Kidney epithelial cell (primary cell): ENCODE results near the gene UCKL1. TPM values are rescaled to one million over a fixed set of nuclear protein-coding genes. Genes with fewer than 3 reads are reported as not detected.

Experiments used
- DNase-seq: peaks from one replicate; pipeline ENCODE4 v3.0.0-alpha.2; 2010; ENCODE audit warnings: low read depth
- H3K27me3 ChIP-seq: 2 replicates; pipeline ENCODE4 v1.6.0; 2011; ENCODE audit warnings: low read length; ENCODE audit not compliant: control insufficient read depth, insufficient read depth
- H3K36me3 ChIP-seq: 2 replicates; pipeline ENCODE4 v1.5.1; 2011; ENCODE audit warnings: low read length; ENCODE audit not compliant: control insufficient read depth, insufficient read depth
- H3K4me3 ChIP-seq: 2 replicates; pipeline ENCODE4 v1.5.1; 2011; ENCODE audit warnings: low read depth, mild to moderate bottlenecking, control low read depth, low read length
- total RNA-seq: library from RNA; depleted of rRNA; stranded (reverse); fragments of >200 nt; gene quantifications from 2 replicates; pipeline ENCODE4 v1.2.3, GENCODE V29; 2015
- TF ChIP-seq, protein P1 (sequence below): IDR thresholded peaks from 2 replicates; pipeline ENCODE4 v1.5.1; 2011; ENCODE audit warnings: mild to moderate bottlenecking, moderate library complexity, low read length, control low read depth, inconsistent platforms; ENCODE audit not compliant: insufficient read depth, poor library complexity, severe bottlenecking

The UCKL1 gene
- total RNA-seq, 1 donor from 2014 or later: 19.6 TPM

DNA sequence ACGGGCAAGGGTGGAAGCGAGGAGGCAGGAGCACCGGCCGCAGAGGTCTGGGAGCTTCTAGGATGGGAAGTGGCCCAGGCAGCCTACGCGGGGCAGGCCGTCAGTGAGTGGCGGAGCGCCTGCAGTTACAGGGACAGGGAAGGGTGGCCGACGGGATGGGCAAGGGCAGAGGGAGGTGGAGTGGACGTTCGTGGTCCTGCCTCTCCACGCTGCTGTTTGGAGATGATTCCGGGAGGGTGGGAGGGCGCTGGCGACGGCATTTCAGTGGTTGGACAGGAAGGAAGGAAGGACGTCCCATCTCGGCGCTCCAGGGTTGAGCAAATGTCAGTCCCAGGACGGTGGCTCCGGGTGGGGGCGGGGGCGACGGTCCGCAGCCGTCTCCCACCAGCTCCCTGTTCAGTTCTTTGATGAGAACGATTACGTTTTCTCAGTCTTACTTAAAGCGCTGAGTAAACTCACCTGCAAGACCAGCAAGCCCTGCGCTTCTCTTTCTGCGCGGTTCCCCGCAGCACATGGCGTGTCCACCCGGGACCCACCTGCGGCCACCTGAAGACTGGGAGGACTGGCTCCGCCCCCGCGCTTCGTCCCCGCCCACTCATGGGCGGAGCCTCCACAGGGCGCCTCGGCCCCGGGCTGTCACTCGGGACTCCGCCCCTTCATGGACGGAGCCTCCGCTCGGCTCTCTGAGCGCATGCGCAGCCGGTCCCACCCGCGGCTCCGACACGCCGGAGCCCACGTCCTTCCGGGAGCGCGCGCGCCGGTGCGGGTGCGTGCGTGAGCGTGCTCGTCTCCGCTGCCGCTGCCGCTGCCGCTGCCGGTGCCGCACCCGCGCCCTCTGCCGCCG is 61.6 kb downstream of the UCKL1 start, which contains the start of gene DNAJC5:
Gene DNAJC5 (plus strand): TSS at position 769 of the 844 bp plus-strand sequence. CDS start 33,220 bp downstream, outside the sequence.
- DNase-seq: no peak
- TF ChIP-seq, protein P1, sequence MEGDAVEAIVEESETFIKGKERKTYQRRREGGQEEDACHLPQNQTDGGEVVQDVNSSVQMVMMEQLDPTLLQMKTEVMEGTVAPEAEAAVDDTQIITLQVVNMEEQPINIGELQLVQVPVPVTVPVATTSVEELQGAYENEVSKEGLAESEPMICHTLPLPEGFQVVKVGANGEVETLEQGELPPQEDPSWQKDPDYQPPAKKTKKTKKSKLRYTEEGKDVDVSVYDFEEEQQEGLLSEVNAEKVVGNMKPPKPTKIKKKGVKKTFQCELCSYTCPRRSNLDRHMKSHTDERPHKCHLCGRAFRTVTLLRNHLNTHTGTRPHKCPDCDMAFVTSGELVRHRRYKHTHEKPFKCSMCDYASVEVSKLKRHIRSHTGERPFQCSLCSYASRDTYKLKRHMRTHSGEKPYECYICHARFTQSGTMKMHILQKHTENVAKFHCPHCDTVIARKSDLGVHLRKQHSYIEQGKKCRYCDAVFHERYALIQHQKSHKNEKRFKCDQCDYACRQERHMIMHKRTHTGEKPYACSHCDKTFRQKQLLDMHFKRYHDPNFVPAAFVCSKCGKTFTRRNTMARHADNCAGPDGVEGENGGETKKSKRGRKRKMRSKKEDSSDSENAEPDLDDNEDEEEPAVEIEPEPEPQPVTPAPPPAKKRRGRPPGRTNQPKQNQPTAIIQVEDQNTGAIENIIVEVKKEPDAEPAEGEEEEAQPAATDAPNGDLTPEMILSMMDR: no peak
- Histone ChIP-seq H3K27me3 (no peaks in the 10 kb centered on the region), H3K36me3 (peaks cover 3% of the 10 kb centered on the region), H3K4me3 (peak within 1 kb of the TSS; percentile 63)

DNA sequence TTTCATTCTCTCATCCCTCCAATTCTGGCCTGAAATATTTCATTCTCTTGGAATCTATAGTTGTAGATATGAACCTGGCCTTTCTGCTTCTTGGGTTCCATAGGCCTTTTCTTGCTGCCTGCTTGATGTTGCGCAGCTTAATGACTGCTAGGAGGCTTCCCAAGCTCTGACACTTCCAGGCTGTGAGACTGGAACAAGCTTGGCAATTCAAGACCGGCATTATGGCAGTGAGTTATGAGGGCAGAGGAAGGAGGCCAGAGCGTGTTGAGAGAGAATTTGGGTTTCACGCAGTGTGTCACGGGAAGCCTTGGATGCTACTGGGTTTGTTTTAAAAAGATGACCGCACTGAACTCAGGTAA is 62.2 kb downstream of the UCKL1 start:
- Histone ChIP-seq H3K36me3 (peaks cover 4% of the 10 kb centered on the region), H3K4me3 (peak overlapping the region; percentile 63), H3K27me3 (no peaks in the 10 kb centered on the region)
- DNase-seq: no peak
- TF ChIP-seq, protein P1: no peak

DNA sequence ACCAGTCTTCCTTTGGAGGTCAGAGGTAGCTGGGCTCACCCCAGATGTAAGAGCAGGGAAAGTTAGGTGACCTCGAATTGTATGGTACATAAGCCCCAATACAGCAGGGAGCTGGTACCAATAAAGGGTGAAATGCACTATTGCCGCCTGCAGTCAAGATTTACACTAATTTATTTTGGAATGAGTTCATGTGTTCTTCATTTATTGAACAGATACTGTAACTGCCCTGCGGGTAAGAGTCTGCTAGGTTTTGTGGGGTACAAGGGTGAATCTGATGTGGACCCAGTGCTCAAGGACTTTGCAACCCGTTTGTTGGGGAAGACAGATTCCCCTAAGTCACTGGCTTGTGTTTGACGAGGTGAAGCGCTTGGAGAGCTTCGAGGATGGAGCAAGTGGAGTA is 63.8 kb downstream of the UCKL1 start:
- TF ChIP-seq, protein P1: no peak
- no peaks in the 10 kb centered on the region for H3K27me3 ChIP-seq
- peaks cover 4% of the 10 kb centered on the region for H3K36me3 ChIP-seq
- no peak overlapping the region for H3K4me3 ChIP-seq
- DNase-seq: no peak

DNA sequence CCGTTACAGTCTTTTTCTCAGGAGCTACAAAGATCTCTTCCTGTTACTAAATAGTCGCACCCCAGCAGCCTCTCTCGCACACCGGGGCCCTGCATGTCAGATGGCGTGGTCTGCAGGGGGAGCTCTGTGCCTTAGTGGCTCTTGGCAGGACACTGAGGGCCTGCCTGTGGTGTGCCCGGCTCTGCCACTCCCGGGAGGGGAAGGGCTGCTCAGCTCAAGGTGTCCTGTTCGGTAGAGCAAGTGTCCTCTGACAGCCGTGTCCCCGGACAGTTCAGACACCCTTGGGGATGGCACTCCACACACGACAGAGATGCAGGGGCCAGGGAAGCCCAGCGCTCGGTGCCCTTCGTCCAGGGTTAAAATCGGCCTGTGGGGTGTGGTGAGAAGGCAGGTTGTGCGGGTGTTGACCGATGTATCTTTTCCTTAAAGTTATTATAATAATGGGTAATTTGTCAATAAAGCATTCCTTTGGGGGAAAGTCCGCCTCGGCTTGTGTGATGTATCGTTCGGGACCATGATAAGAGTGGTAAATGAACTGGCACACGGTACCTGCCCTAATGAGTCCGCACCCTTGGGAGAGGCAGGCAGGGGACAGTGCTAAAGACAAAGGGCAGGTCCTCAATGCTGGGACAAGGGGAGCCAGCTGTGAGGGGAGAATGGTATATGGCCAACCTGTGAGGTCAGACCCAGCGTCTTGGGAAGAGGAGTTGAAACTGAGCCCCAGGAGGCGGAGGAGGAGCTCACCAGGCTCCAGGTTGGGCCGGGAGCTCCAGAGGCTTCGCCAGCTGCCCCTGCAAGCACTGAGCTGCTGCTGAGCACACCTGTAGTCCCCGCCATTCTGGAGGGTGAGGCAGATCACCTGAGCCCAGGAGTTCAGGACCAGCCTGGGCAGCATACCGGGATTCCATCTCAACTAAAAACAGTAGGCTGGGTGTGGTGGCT is 64.9 kb downstream of the UCKL1 start:
- DNase-seq: no peak
- H3K36me3 ChIP-seq: peaks cover 4% of the 10 kb centered on the region
- no peak overlapping the region for H3K4me3 ChIP-seq
- TF ChIP-seq, protein P1: no peak
- H3K27me3 ChIP-seq: no peaks in the 10 kb centered on the region

DNA sequence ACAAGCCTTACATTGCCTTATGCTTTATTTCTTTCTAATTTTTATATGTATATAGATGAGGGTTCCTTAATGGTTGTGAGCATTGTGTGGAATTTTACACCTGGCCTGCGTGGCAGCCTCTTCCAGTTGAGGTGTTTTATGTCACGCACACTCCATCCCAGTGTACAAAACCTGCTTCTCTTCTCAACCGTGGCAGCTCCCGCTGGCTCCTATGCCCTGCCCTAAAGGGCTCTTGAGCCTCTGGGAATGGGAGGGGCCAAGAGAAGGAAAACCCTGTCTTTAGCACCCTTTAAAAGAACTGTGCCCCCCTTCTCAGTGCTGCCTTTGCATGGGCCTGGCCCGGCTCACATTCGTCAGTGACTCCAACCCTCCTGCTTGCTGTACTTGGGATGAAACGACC is 65.6 kb downstream of the UCKL1 start:
- no peak overlapping the region for H3K4me3 ChIP-seq
- no peak for DNase-seq
- TF ChIP-seq, protein P1: no peak
- peaks cover 4% of the 10 kb centered on the region for H3K36me3 ChIP-seq
- H3K27me3 ChIP-seq: no peaks in the 10 kb centered on the region
